Astrocyte (in vitro differentiated cells and primary cell): Measurements from ENCODE around the gene SVEP1. TPM values are rescaled to one million over a fixed set of nuclear protein-coding genes. Genes with fewer than 3 reads are reported as not detected.

ENCODE experiments used
- DNase-seq: peaks from one replicate; pipeline ENCODE4 v3.0.0-alpha.2; 2010; ENCODE audit warnings: low read depth
- FAIRE-seq: peaks from 2 replicates; lab custom pipeline; 2011; peaks lifted over from hg19 to GRCh38; lab: Jason Lieb, UNC
- H2AFZ ChIP-seq: 2 replicates; pipeline ENCODE4 v1.6.0; 2012; ENCODE audit warnings: low read depth, low read length, inconsistent platforms
- H3K27ac ChIP-seq: 2 replicates; pipeline ENCODE4 v1.5.1; 2011; ENCODE audit warnings: low read depth, low read length, inconsistent platforms
- H3K27me3 ChIP-seq: 2 replicates; pipeline ENCODE4 v1.6.0; 2011; ENCODE audit warnings: low read length, inconsistent platforms; ENCODE audit not compliant: insufficient read depth
- H3K36me3 ChIP-seq: 2 replicates; pipeline ENCODE4 v1.5.1; 2011; ENCODE audit warnings: low read length, inconsistent platforms; ENCODE audit not compliant: insufficient read depth
- H3K4me1 ChIP-seq: 2 replicates; pipeline ENCODE4 v1.5.1; 2011; ENCODE audit warnings: low read length, inconsistent platforms; ENCODE audit not compliant: insufficient read depth
- H3K4me2 ChIP-seq: 2 replicates; pipeline ENCODE4 v1.6.0; 2012; ENCODE audit warnings: low read length, inconsistent platforms
- H3K4me3 ChIP-seq: 2 replicates; pipeline ENCODE4 v1.5.1; 2011; ENCODE audit warnings: low read depth, mild to moderate bottlenecking, low read length, inconsistent platforms; ENCODE audit not compliant: insufficient read depth
- H3K79me2 ChIP-seq: 2 replicates; pipeline ENCODE4 v1.6.0; 2012; ENCODE audit warnings: mild to moderate bottlenecking, low read length, inconsistent platforms; ENCODE audit not compliant: insufficient read depth
- H3K9ac ChIP-seq: 2 replicates; pipeline ENCODE4 v1.6.0; 2012; ENCODE audit warnings: mild to moderate bottlenecking, low read length, inconsistent platforms
- H3K9me3 ChIP-seq: 2 replicates; pipeline ENCODE4 v1.5.1; 2012; ENCODE audit warnings: low read depth, mild to moderate bottlenecking, low read length, inconsistent platforms; ENCODE audit not compliant: insufficient read depth
- H4K20me1 ChIP-seq: 2 replicates; pipeline ENCODE4 v1.6.0; 2012; ENCODE audit warnings: low read length, inconsistent platforms; ENCODE audit not compliant: insufficient read depth
- H3K27ac Mint-ChIP-seq: one replicate; pipeline ENCODE4 v1.8.0; 2021; ENCODE audit warnings: mild to moderate bottlenecking, mixed read lengths; ENCODE audit not compliant: unreplicated experiment
- H3K27me3 Mint-ChIP-seq: one replicate; pipeline ENCODE4 v1.8.0; 2021; ENCODE audit warnings: low read depth, mixed read lengths; ENCODE audit not compliant: unreplicated experiment
- H3K36me3 Mint-ChIP-seq: one replicate; pipeline ENCODE4 v1.8.0; 2021; ENCODE audit warnings: low read depth, mixed read lengths; ENCODE audit not compliant: unreplicated experiment
- H3K4me1 Mint-ChIP-seq: one replicate; pipeline ENCODE4 v1.8.0; 2021; ENCODE audit warnings: low read depth, mixed read lengths; ENCODE audit not compliant: unreplicated experiment
- H3K4me3 Mint-ChIP-seq: one replicate; pipeline ENCODE4 v1.8.0; 2021; ENCODE audit warnings: mild to moderate bottlenecking, moderate library complexity, mixed read lengths; ENCODE audit not compliant: unreplicated experiment
- H3K9me3 Mint-ChIP-seq: one replicate; pipeline ENCODE4 v1.8.0; 2021; ENCODE audit warnings: mild to moderate bottlenecking, mixed read lengths; ENCODE audit not compliant: unreplicated experiment
- CTCF ChIP-seq: IDR thresholded peaks from 2 replicates; pipeline ENCODE4 v1.5.1; 2011; ENCODE audit warnings: low read depth, mild to moderate bottlenecking, inconsistent platforms, low read length, moderate library complexity; ENCODE audit not compliant: insufficient read depth
- EZH2 ChIP-seq: IDR thresholded peaks from 2 replicates; pipeline ENCODE4 v1.6.1; 2012; ENCODE audit warnings: mild to moderate bottlenecking, low read length, inconsistent platforms; ENCODE audit not compliant: insufficient read depth
- total RNA-seq: library from RNA; stranded (reverse); gene quantifications from 2 replicates; pipeline ENCODE4 v1.2.1, GENCODE V29; 2021

The SVEP1 gene
- total RNA-seq, 1 donor from 2014 or later = 1.1 TPM

DNA sequence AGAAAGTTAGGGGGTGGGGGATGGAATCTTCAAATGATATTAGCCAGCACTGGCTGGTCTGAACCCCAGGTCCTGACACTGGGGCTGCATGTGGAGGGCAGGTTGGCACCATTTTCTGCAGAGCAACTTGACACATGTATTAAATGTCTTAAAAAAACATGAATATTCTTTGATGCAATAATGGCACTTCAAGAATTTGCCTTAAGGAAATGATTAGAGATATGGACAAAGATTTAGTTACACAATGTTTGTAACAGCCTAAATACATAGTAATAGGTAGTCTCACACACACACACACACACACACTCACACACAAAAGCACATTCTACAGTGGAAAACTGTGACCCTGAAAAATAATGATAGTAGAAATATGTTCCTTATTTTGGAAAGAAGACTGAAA lies 3.6 kb downstream of the SVEP1 start:
- peaks cover 1% of the 10 kb centered on the region for H3K9me3 Mint-ChIP-seq
- TF ChIP-seq EZH2 (no peak), CTCF (no peak)
- peaks cover 25% of the 10 kb centered on the region for H3K27me3 Mint-ChIP-seq

GRCh38 chr9:110575169-110575568 lies 4.4 kb downstream of the SVEP1 start:
- no peaks in the 10 kb centered on the region for H4K20me1 ChIP-seq
- Mint-ChIP-seq H3K9me3 (peaks cover 1% of the 10 kb centered on the region), H3K27me3 (peaks cover 17% of the 10 kb centered on the region), H3K27ac (no peak overlapping the region), H3K36me3 (no peaks in the 10 kb centered on the region), H3K4me1 (peaks cover 17% of the 10 kb centered on the region), H3K4me3 (no peak overlapping the region)
- H3K9me3 ChIP-seq = no peaks in the 10 kb centered on the region
- FAIRE-seq (no peak), DNase-seq (no peak)
- H3K4me3 ChIP-seq = no peak overlapping the region
- H3K27me3 ChIP-seq = peaks cover 3% of the 10 kb centered on the region
- no peak overlapping the region for H2AFZ ChIP-seq
- H3K4me2 ChIP-seq = no peak overlapping the region
- H3K79me2 ChIP-seq = no peaks in the 10 kb centered on the region
- no peak overlapping the region for H3K9ac ChIP-seq
- H3K36me3 ChIP-seq = no peaks in the 10 kb centered on the region
- H3K27ac ChIP-seq = no peak overlapping the region
- TF ChIP-seq EZH2 = no peak
- no peak for TF ChIP-seq CTCF
- H3K4me1 ChIP-seq = peaks cover 9% of the 10 kb centered on the region

More for the DNA sequence above, 3.6 kb downstream of the SVEP1 start:
- H3K4me2 ChIP-seq = no peak overlapping the region
- H3K36me3 ChIP-seq = no peaks in the 10 kb centered on the region
- no peak overlapping the region for H2AFZ ChIP-seq
- H3K27ac Mint-ChIP-seq = no peak overlapping the region
- DNase-seq (no peak), FAIRE-seq (no peak)
- H3K4me3 Mint-ChIP-seq = no peak overlapping the region
- H3K27ac ChIP-seq = no peak overlapping the region
- H3K79me2 ChIP-seq = no peaks in the 10 kb centered on the region
- no peak overlapping the region for H3K9ac ChIP-seq
- no peak overlapping the region for H3K4me3 ChIP-seq
- H4K20me1 ChIP-seq = no peaks in the 10 kb centered on the region
- H3K4me1 Mint-ChIP-seq = peaks cover 17% of the 10 kb centered on the region
- peaks cover 3% of the 10 kb centered on the region for H3K27me3 ChIP-seq
- peaks cover 10% of the 10 kb centered on the region for H3K4me1 ChIP-seq
- no peaks in the 10 kb centered on the region for H3K36me3 Mint-ChIP-seq
- no peaks in the 10 kb centered on the region for H3K9me3 ChIP-seq

DNA sequence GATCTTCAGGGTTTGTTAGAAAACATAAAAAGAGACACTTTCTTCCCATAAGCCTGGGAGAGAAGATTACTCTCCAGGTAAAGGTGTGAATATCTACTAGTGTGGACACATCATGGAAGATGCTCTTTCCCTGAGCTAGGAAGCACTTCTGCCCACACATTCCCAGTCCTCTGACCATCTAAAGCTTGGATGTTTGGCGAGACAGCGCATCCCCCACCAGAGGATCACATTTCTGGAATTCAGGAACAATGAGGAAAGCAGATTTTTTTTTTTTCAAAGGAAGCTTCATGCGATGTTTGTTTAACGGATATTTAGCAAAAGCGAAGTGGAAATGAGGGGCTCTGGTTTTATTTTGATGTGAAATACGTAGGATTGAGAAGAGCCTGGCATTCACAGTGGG lies 6.2 kb downstream of the SVEP1 start:
- H3K9ac ChIP-seq = no peak overlapping the region
- H3K4me3 ChIP-seq = no peak overlapping the region
- H3K4me3 Mint-ChIP-seq = no peak overlapping the region
- no peaks in the 10 kb centered on the region for H3K79me2 ChIP-seq
- H3K4me1 Mint-ChIP-seq = peaks cover 11% of the 10 kb centered on the region
- FAIRE-seq (no peak), DNase-seq (no peak)
- H2AFZ ChIP-seq = no peak overlapping the region
- no peaks in the 10 kb centered on the region for H3K27me3 ChIP-seq
- H3K27ac ChIP-seq = no peak overlapping the region
- H3K27me3 Mint-ChIP-seq = peaks cover 6% of the 10 kb centered on the region
- TF ChIP-seq EZH2 (no peak), CTCF (no peak)
- no peaks in the 10 kb centered on the region for H3K36me3 Mint-ChIP-seq
- H3K36me3 ChIP-seq = no peaks in the 10 kb centered on the region
- H3K9me3 Mint-ChIP-seq = peaks cover 1% of the 10 kb centered on the region
- H3K27ac Mint-ChIP-seq = no peak overlapping the region
- H4K20me1 ChIP-seq = no peaks in the 10 kb centered on the region
- H3K4me1 ChIP-seq = peaks cover under 1% of the 10 kb centered on the region
- peak overlapping the region; percentile 42 for H3K4me2 ChIP-seq
- H3K9me3 ChIP-seq = no peaks in the 10 kb centered on the region
